GM18909 (cell line): ENCODE results near the gene KCTD12.
A peak's percentile ranks its signal among the peaks of the same experiment; 100 is the strongest.

Experiments used
- ATAC-seq: cut with Tn5 transposase; IDR thresholded peaks from one replicate; pipeline ENCODE4 v1.9.1; 2021; ENCODE audit warnings: mild to moderate bottlenecking; ENCODE audit not compliant: unreplicated experiment, poor library complexity

KCTD12 gene

DNA sequence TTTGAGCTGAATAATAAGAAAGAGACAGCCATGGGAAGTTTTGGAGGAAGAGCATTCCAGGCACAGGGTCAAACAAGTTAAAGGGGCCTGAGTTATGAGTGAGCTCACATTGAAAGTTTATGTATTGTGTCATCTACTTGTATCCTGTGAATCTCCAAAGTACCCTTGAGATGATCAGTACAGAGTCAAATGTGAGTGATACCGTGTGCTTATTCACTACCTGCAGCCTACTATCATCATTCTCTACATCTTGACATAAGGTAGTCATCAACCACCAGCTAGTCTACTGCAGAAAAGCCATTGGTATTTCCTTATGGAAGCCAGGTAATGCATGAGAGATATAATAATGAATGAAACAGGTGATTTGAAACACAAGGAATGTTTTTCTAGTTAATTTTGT is 3.0 kb upstream of the KCTD12 start:
- no peak for ATAC-seq

GRCh38 chr13:76888421-76888820 is 2.2 kb upstream of the KCTD12 start:
- no peak for ATAC-seq

- ATAC-seq: no peak
These were observed 915 bp upstream of the KCTD12 start for GRCh38 chr13:76887076-76887563.

DNA sequence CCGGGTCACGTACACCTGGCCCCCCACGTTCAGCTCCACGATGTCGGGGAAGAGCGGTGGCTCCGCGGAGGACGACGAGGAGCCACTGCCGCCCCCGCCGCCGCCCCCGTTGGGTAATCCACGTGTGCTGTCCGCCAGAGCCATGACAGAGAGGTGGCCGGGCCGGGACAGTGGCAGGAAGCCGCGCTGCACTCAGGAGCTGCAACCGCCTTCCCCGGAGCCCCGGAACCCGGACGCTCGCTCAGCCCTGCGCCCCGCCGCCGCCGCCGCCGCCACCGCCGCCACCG is 257 bp downstream of the KCTD12 start:
- ATAC-seq: no peak

DNA sequence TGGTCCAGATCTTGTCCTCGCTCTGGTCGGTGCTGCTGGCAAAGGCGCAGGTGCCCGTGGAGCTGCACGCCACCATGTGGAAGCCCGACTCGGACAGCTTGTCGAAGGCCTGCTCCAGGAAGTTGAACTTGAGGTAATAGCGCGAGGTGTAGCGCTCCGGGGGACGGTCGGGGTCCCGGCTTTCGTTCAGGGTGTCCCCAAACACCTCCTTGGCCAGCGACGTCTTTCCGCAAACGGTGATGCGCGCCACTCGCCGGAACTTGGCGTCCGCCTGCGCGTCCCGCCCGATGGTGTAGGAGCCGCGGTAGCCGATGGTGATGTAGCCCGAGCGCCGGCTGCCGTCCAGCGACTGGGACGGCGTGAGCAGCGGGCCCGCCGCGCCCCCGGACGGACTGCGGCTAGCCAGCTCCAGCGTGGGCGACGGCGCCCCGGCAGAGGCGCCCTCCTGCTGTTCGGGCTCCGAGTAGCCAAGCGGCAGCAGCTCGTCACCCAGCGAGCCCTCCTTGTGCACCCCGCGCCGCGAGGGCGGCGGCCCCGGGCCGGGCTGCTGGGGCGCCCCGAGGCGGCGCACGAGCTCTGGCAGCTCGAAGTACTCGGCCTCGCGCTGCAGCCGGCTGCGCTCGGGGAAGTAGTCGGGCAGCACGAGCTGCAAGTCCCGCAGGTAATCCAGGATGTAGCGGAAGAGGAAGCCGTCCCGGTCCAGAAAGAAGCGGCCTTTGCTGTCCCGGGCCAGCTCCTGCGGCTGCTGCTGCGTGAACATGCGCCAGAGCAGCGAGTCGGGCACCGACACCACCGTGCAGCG is 801 bp downstream of the KCTD12 start:
- ATAC-seq: peak; percentile 48

- ATAC-seq: no peak
These were observed 1.4 kb downstream of the KCTD12 start for GRCh38 chr13:76884907-76885202.

DNA sequence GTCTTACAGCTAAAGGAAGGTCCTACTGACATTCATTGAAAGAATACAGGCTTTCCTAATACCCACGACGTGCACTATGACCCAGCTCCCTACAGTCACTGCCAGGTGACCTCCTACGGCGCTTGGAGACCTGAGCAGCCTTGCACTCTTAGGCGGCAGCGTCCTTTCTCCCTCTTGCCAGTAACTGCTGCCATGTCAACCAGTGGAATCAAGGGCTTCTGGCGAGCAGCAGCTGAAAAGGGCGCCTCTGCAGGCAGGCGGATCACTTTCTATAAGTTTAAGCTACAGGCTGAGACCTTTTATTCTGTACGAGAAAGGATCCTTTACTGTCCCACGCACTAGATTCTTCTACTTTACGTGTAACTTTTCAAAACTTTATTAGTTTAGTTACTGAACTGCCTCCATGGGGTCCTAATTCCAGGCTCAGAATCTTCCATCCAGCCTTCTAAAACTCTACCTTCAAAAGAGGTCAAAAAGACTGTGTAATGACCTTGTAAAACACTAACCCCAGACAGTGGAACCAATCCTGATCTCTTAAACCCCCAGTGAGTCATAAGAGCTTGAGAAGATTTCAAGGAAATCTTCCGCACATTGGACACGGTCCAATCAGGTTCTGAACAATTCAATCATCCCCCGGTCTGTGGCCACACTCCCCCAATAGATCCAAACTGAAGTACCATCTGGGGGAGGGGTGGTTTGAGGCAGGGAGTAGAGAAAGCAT is 1.9 kb downstream of the KCTD12 start:
- ATAC-seq: no peak

- no peak for ATAC-seq
These were observed 3.0 kb downstream of the KCTD12 start for GRCh38 chr13:76883236-76883635.

- no peak for ATAC-seq
These were observed 3.8 kb downstream of the KCTD12 start for GRCh38 chr13:76882431-76882830.

DNA sequence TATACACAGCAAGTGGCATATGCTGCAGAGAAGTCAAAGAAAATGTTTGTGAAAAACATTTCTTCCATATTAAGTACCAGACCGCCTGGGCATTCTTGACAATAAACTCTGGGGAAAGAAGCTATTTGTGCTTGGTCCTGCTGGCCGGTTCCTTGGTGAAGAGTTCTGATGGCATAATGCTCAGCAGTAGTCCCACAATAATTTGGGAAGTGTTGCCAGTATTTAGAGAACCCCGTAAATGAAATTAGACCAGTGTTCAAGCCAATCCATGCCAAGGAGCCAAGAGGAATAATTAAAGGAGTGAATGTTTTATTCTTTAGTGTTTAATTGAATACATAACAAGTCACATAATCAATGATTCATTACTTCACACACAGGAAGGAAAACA is 6.3 kb downstream of the KCTD12 start:
- ATAC-seq: peak; percentile 32

GRCh38 chr13:76879203-76879882 is 6.9 kb downstream of the KCTD12 start:
- peak; percentile 98 for ATAC-seq

DNA sequence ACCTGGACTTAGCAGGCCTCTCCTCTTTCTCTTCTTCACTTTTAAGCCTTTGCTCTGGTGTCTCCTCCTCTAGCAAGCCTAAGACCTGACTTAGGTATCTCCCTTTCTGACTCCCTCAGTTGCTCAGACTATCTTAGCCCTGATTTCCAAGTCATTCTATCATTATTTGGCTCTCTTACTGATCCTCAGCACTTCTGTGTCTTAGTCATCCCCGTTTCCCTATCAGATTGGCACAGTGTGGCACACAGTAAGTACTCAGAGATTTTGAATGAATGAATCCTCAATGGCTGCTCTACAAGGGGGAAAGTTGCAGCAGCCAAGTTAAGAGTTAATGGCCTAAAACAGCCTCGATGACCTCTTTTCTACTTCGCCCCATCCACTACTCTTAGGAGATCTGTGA is 8.2 kb downstream of the KCTD12 start:
- ATAC-seq: no peak

- no peak for ATAC-seq
These were observed 10.9 kb downstream of the KCTD12 start for GRCh38 chr13:76875271-76875815.

DNA sequence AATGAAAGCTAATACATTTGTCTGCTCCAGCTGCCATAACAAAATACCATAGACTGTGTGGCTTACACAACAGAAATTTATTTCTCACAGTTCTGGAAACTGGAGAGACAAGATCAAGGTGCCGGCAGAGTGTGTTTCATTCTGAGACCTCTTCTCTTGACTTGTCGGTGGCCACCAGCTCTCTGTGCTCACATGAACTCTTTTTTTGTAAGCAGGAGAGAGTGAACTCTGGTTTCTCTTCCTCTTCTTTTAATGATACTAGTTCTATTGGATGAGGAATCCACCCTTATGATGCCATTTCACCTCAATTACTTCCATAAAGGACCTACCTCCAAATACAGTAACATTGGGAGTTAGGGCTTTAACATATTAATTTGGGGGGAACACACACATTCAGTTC is 11.7 kb downstream of the KCTD12 start:
- ATAC-seq: peak; percentile 78

DNA sequence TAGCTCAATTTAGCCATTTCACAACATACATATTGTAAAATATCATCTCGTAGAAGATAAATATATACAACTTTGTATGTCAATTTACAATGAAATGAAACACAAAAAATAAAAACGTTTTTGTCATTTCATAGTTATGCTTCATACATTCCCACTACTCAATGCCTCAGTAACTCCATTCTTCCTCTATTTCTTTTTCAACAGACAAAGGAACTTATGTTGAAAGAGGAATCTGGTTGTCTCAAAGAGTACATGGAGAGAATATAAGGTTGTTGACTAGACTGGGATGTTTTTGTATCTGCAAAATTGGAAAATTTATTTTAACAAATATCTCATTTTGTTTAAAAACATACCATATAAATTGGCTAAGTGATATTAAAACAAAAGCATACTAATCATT is 12.8 kb downstream of the KCTD12 start:
- no peak for ATAC-seq

- ATAC-seq: no peak
These were observed 13.5 kb downstream of the KCTD12 start for GRCh38 chr13:76872675-76873074.

DNA sequence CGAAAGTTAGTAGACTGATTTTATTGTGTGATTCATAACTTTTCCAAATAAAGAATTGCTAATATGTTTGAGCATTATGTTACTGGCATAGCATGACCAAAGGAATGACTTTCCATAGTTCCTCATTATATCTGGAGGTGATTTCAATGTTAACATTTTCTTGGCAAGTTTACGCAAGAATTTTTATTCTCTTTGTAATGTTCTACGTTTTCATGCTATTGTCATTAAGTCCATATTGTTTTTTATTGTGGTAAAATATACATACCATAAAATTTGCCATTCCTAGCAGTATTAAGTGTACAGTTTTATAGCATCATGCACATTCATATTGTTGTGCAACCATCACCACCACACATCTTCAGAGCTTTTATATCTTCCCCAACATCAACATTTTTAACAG is 14.8 kb downstream of the KCTD12 start:
- no peak for ATAC-seq

DNA sequence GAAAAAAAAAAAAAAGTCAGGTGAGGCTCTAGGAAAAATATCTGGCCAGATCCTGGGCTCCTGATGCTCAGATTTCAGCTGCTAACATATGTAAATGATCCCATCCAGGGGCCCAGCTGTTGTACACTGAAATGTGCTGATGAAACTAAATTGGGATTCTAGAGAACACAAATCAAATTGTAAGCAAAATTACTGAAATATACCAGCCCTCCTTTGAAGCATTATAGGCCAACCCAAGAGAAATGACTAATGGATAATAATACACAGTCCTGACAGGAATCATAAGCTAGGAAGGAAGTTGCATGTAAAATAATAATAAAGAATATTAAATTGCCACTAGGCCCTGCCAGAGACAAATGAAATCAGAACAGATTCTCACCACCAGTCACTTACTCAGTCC is 17.8 kb downstream of the KCTD12 start:
- ATAC-seq: no peak

GRCh38 chr13:76865996-76866503 is 20.2 kb downstream of the KCTD12 start:
- ATAC-seq: no peak

GRCh38 chr13:76865109-76865508 is 21.1 kb downstream of the KCTD12 start:
- ATAC-seq: no peak

DNA sequence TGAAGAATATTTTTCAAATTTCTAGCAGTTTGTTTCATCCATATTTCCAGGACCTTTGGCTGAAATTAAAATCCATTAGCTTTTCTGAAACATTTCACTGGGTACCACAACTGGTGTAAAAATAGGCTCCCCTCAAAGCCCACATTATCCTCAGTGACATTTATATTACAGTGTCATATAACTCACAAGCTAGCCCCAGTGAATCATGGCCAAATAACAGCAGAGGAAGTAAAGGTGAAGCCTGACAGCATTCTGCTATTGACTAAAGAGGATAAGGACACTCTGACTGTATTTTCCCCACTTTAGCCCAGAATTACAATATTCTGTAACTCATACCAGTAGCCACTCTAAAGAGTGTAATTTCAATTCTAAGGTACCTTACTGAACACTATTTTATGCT is 21.9 kb downstream of the KCTD12 start:
- no peak for ATAC-seq
